ENCODE results near the gene CRABP1.

Gene CRABP1

DNA sequence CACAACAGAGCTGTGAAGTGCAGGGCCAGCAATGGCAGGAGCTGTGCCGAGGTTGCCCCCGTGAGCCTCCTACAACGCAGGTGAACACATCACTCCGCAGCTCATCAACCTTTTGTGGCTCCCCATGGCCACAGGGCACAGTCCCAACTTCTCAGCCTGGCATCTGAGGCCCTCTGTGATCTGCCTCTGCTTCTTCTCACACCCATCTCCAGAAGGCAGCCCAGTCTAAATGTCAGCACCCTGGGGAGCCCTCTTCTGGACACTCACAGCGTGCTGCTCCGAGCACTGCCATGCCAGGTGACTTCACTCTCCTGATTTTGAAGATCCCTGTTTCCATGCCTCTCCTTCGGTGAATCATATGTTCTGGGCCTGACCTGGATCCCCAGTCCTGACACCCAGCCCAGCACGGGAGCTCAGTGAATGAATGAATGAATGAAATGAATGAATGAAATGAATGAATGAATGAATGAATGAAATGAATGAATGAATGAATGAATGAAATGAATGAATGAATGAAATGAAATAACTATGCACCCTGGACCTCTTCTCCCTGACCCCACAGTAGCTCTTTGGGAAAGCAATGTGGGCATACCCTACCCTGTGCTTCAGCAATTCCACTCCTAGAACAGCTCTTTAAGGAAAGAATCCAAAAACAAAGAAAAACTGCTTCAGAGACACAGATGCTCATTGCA, 22.9 kb upstream of the CRABP1 start:
- H3K4me3 ChIP-seq (ENCODE audit: low read depth, low read length): no peak overlapping the region
- TF ChIP-seq, protein P1, sequence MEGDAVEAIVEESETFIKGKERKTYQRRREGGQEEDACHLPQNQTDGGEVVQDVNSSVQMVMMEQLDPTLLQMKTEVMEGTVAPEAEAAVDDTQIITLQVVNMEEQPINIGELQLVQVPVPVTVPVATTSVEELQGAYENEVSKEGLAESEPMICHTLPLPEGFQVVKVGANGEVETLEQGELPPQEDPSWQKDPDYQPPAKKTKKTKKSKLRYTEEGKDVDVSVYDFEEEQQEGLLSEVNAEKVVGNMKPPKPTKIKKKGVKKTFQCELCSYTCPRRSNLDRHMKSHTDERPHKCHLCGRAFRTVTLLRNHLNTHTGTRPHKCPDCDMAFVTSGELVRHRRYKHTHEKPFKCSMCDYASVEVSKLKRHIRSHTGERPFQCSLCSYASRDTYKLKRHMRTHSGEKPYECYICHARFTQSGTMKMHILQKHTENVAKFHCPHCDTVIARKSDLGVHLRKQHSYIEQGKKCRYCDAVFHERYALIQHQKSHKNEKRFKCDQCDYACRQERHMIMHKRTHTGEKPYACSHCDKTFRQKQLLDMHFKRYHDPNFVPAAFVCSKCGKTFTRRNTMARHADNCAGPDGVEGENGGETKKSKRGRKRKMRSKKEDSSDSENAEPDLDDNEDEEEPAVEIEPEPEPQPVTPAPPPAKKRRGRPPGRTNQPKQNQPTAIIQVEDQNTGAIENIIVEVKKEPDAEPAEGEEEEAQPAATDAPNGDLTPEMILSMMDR (IDR thresholded peaks at IDR 0.05; ENCODE audit: low read depth, low read length): no peak

DNA sequence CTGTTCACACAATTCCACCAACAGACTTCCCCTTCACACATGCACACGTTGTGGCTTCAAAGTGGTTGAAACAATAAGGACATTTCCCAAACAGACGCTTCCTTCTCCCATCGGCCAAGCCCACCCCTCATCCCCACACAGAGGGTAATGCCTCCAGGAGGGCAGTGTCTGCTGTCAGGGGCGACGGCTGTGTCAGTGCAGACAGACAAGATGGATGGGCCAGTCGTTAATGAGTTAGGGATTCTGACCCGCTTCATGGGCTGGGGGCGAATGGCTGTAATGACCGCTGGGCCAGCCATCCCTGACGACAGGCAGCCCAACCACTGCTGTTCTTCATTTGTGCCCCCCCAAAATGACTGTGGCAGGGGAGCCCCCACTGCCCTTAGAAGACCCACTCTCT, 20.6 kb upstream of the CRABP1 start:
- no peak overlapping the region for H3K4me3 ChIP-seq (ENCODE audit: low read depth, low read length)
- TF ChIP-seq, protein P1 (IDR thresholded peaks at IDR 0.05; ENCODE audit: low read depth, low read length): no peak

DNA sequence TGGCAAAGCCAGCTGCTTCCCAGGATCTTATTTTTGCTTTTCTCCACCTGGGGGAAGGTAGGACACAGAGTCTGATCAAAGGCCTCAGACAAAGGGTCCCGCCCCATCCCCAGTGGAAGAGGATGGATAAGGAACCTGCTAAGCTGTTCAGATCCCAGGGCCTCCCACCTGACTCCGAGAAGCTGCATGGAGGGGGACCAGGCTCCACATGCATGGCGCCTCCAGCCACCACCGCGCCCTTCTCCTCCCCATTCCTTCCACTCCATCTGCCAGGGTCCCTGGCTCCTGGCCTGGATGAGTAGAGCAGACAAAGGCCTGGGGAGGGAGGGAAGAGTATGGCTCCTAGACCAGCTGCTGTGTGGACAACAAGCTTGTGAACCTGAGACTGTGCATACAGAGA, 20.0 kb upstream of the CRABP1 start:
- TF ChIP-seq, protein P1 (IDR thresholded peaks at IDR 0.05; ENCODE audit: low read depth, low read length): no peak
- no peak overlapping the region for H3K4me3 ChIP-seq (ENCODE audit: low read depth, low read length)

DNA sequence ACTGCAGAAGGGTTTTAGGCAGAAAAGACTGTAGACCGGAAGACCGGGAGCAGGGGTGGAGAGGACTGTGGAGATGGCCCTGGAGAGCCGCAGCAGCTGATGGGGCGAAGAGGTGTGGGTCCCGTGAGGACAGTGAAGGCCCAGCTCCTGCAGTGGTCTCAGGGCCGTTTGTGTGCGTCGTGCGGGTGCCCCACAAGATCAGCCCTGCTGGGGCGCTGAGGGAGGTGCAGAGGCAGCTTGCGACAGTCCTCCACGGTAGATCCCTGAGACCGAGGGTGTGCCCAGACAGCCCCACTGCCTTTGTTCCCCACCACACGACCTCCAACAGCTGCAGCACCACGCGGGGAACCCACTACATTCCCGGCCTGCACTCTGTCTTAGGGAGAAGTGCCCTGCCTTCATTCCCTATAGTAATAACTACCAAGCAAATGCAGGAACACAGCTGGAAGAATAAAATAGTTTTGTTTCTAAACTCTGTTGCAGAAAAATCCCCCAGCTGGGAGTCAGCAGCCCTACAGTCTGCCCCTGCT, 19.0 kb upstream of the CRABP1 start:
- TF ChIP-seq, protein P1 (IDR thresholded peaks at IDR 0.05; ENCODE audit: low read depth, low read length): no peak

DNA sequence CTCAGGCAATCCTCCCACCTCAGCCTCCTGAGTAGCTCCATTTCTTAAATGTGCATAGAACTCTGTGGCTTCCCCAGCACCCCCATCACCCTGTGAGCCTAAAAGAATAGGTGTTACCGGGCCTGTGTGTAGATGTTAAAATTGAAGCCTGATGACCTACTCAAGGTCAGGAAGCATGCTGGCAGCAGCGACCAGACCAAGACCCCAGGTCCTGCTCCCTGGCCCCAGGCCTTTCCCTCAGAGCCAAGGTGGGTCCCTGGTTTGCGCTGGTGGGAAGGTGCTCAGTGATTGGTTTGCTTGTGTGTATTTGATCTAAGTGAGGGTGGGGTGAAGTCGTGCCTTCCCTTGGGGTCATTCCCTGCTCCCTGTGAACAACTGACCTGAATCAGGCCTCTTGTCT, 18.4 kb upstream of the CRABP1 start:
- TF ChIP-seq, protein P1 (IDR thresholded peaks at IDR 0.05; ENCODE audit: low read depth, low read length): no peak
- no peak overlapping the region for H3K4me3 ChIP-seq (ENCODE audit: low read depth, low read length)

More for the DNA sequence above, 19.0 kb upstream of the CRABP1 start:
- no peak overlapping the region for H3K4me3 ChIP-seq (ENCODE audit: low read depth, low read length)

DNA sequence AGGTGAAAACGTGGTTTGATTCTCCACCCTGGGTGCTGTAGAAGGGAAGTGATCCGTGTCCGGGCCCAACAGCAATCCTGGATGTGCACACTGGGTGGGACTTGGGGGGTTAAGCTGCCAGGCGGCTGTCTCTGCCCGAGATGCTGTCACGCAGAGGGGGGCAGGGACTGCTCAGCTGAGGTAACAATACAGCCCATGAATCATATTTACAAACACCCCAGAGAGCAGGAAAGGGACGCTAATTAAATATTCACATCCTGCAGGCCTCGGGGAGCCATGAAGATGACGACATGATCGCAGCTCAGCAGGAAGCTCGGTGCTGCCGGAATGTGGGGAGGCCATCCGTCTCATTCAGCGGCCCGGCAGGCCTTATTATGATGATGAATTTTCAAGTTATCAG, 17.9 kb upstream of the CRABP1 start:
- TF ChIP-seq, protein P1 (IDR thresholded peaks at IDR 0.05; ENCODE audit: low read depth, low read length): no peak
- H3K4me3 ChIP-seq (ENCODE audit: low read depth, low read length): no peak overlapping the region

DNA sequence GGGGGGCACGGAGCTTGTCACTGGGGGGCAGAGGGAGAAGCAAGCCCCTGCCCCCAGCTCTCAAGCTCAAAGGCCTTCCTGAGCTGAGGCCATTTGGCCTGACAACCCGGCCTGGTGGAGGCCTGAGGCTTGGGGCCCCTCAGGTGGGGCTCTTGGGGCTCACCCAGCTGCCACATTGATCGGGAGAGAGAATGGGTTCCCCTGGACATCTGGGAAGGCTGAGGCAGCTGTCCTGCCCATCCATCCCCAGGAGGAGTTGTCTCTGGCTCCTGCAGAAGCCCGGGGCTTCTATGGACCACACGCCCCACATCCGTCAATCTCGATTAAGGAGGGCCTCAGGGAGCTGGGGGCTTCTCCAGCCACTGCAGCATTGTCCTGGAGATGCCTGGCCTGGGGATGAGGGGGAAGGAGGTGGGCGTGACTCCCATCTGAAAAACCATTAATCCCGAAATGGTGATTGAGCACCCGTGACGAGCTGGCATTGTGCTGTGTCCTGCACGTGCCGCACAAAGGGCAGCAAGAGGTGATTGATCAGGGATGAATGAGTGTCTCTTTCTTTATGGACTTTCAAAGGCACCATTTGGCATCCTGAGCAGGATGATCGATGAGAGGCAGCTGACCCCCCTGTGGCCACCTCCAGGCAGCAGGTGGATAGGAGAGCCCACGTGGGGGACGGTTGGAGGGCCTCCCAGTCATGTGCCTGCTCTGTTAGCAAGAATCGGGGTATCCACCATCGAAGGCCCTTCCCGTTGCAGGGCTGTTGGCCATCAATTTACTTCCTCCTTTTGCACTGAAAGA, 17.2 kb upstream of the CRABP1 start:
- TF ChIP-seq, protein P1 (IDR thresholded peaks at IDR 0.05; ENCODE audit: low read depth, low read length): no peak
- no peak overlapping the region for H3K4me3 ChIP-seq (ENCODE audit: low read depth, low read length)
